Measurements from ENCODE around the gene PAPPA2. TPM values are rescaled to one million over a fixed set of nuclear protein-coding genes. Genes with fewer than 3 reads are reported as not detected.

The PAPPA2 gene
- total RNA-seq, 1 experiment from 2014 or later: 0.03 TPM

DNA sequence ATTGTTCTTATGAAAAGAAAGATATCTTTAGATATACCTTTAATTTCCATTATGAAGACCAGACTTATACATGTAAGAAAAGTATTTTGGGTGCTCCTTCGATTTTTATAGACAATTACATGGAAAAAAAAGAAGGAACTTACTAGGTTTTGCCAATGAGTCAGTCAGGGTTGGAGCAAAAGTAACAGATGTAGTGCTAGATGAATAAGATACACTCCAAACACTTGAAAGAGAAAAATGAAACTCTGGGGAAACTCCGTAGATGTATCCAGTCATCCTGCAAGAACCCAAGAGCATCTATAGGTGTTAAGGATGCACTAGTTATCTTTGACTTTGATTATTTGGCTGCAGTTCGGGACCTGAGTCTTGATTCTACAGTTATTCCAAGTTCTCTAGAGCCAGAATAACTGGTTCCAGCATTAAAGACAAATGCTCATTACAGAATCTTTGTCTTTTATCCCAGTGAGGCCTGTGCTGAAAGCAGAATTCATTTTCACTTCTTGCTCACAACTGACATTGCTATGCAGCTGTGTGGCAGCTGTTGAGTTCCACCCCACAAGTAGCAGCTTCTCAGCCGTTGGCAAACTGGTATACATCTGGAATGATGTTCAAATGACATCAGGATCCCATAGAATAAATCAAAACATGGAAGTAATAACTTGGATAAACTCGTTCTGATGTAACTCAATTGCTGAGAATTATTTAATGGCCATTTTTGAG is 375.5 kb downstream of the PAPPA2 start:
- Histone ChIP-seq H3K4me1 (ENCODE audit: control insufficient read depth, insufficient read depth, low read length) (no peaks in the 10 kb centered on the region), H3K4me3 (ENCODE audit: low read depth in 2 of 2, low read length in 2 of 2) (no peak overlapping the region), H3K36me3 (ENCODE audit: control insufficient read depth, insufficient read depth, low read length) (no peaks in the 10 kb centered on the region), H3K27ac (ENCODE audit: low read length) (no peak overlapping the region), H3K27me3 (ENCODE audit: control insufficient read depth, insufficient read depth, low read length) (0 out of 2 replicates have a peak, but pooled peaks cover 6% of the 10 kb centered on the region), H3K9me3 (ENCODE audit: control insufficient read depth, insufficient read depth, low read depth, low read length) (no peaks in the 10 kb centered on the region)
- intact Hi-C loops (cut with micrococcal nuclease; ENCODE audit: unreplicated experiment) (no loop called here), in situ Hi-C loops (cut with HindIII; ENCODE audit: low pct_unique_long_range_greater_than_20kb, low sequenced_read_pairs) (no loop called here)
- BruUV-seq (replicated peaks): no TSS peak
- no peak for DNase-seq (ENCODE audit: low read depth, low spot score)
- POLR2A ChIA-PET: no interaction called here
- no peak for TF ChIP-seq POLR2AphosphoS5 (IDR thresholded peaks at IDR 0.05; ENCODE audit: low read depth, low read length)
- TF ChIP-seq, protein P1, sequence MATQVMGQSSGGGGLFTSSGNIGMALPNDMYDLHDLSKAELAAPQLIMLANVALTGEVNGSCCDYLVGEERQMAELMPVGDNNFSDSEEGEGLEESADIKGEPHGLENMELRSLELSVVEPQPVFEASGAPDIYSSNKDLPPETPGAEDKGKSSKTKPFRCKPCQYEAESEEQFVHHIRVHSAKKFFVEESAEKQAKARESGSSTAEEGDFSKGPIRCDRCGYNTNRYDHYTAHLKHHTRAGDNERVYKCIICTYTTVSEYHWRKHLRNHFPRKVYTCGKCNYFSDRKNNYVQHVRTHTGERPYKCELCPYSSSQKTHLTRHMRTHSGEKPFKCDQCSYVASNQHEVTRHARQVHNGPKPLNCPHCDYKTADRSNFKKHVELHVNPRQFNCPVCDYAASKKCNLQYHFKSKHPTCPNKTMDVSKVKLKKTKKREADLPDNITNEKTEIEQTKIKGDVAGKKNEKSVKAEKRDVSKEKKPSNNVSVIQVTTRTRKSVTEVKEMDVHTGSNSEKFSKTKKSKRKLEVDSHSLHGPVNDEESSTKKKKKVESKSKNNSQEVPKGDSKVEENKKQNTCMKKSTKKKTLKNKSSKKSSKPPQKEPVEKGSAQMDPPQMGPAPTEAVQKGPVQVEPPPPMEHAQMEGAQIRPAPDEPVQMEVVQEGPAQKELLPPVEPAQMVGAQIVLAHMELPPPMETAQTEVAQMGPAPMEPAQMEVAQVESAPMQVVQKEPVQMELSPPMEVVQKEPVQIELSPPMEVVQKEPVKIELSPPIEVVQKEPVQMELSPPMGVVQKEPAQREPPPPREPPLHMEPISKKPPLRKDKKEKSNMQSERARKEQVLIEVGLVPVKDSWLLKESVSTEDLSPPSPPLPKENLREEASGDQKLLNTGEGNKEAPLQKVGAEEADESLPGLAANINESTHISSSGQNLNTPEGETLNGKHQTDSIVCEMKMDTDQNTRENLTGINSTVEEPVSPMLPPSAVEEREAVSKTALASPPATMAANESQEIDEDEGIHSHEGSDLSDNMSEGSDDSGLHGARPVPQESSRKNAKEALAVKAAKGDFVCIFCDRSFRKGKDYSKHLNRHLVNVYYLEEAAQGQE (IDR thresholded peaks at IDR 0.05; ENCODE audit: insufficient read depth in 1 of 2, low read depth in 2 of 2, low read length in 1 of 2): no peak
- TF ChIP-seq TCF7L2 (IDR thresholded peaks at IDR 0.05; ENCODE audit: low read depth, low read length): no peak
- no peak for TF ChIP-seq SIN3A (IDR thresholded peaks at IDR 0.05; ENCODE audit: borderline replicate concordance, insufficient read depth, low read depth, low read length)
- TF ChIP-seq, protein P2, sequence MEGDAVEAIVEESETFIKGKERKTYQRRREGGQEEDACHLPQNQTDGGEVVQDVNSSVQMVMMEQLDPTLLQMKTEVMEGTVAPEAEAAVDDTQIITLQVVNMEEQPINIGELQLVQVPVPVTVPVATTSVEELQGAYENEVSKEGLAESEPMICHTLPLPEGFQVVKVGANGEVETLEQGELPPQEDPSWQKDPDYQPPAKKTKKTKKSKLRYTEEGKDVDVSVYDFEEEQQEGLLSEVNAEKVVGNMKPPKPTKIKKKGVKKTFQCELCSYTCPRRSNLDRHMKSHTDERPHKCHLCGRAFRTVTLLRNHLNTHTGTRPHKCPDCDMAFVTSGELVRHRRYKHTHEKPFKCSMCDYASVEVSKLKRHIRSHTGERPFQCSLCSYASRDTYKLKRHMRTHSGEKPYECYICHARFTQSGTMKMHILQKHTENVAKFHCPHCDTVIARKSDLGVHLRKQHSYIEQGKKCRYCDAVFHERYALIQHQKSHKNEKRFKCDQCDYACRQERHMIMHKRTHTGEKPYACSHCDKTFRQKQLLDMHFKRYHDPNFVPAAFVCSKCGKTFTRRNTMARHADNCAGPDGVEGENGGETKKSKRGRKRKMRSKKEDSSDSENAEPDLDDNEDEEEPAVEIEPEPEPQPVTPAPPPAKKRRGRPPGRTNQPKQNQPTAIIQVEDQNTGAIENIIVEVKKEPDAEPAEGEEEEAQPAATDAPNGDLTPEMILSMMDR (IDR thresholded peaks at IDR 0.05): no peak
- CTCF ChIA-PET: no interaction called here
- no peak for ATAC-seq

DNA sequence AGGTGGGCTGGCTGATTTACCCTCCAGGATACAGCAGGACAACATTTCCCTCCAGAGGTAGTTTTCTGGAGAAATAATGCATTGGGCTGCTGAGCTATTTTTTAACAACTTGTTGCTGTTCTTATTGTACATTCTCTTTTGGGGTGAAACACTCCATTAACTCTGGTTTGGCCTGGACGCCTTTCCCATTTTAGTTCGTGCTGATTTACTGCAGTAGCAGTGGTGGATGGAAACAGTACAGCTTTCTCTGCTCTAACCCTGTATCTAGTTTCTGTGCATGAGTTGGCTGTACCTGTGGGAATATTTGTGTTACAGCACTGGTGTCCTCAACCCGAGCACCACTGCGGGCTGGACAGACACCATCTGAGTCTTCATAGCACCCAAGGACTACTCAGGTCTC is 376.2 kb downstream of the PAPPA2 start:
- in situ Hi-C loops (cut with HindIII; ENCODE audit: low pct_unique_long_range_greater_than_20kb, low sequenced_read_pairs) (no loop called here), intact Hi-C loops (cut with micrococcal nuclease; ENCODE audit: unreplicated experiment) (no loop called here)
- H3K9me3 ChIP-seq (ENCODE audit: control insufficient read depth, insufficient read depth, low read depth, low read length): no peaks in the 10 kb centered on the region
- CTCF ChIA-PET: no interaction called here
- no TSS peak for BruUV-seq (replicated peaks)
- ATAC-seq (no peak), DNase-seq (ENCODE audit: low read depth, low spot score) (no peak)
- H3K27me3 ChIP-seq (ENCODE audit: control insufficient read depth, insufficient read depth, low read length): 0 out of 2 replicates have a peak, but pooled peaks cover 6% of the 10 kb centered on the region
- no peak overlapping the region for H3K27ac ChIP-seq (ENCODE audit: low read length)
- H3K4me1 ChIP-seq (ENCODE audit: control insufficient read depth, insufficient read depth, low read length): no peaks in the 10 kb centered on the region
- no peak overlapping the region for H3K4me3 ChIP-seq (ENCODE audit: low read depth in 2 of 2, low read length in 2 of 2)
- POLR2A ChIA-PET: no interaction called here
- TF ChIP-seq, protein P1 (IDR thresholded peaks at IDR 0.05; ENCODE audit: insufficient read depth in 1 of 2, low read depth in 2 of 2, low read length in 1 of 2): no peak
- no peak for TF ChIP-seq POLR2AphosphoS5 (IDR thresholded peaks at IDR 0.05; ENCODE audit: low read depth, low read length)
- no peaks in the 10 kb centered on the region for H3K36me3 ChIP-seq (ENCODE audit: control insufficient read depth, insufficient read depth, low read length)
